Measurements from ENCODE around the gene PIAS3.
"Not testable (repeated sequence)": the region's sequence is repeated elsewhere in the genome, so short reads cannot be mapped to it uniquely, and the experiment has no call there.

Gene PIAS3

GRCh38 chr1:145871994-145872924 is 13.4 kb upstream of the PIAS3 start:
- DNase-seq = peak; percentile 42 to 61

GRCh38 chr1:145868232-145868631 is 9.4 kb upstream of the PIAS3 start:
- DNase-seq = no peak

- DNase-seq = no peak
These were observed 4.6 kb upstream of the PIAS3 start for GRCh38 chr1:145863282-145864018.

GRCh38 chr1:145859491-145860023 is 676 bp upstream of the PIAS3 start:
- peak; percentile 46 to 60 for DNase-seq

- DNase-seq = peak in 1 of 2 donors; percentile 63
These were observed 512 bp downstream of the PIAS3 start for GRCh38 chr1:145858238-145858900.

GRCh38 chr1:145857170-145857569 is 1.7 kb downstream of the PIAS3 start:
- no peak for DNase-seq

GRCh38 chr1:145855426-145855948 is 3.4 kb downstream of the PIAS3 start:
- DNase-seq = no peak

- no peak for DNase-seq
These were observed 9.3 kb downstream of the PIAS3 start for GRCh38 chr1:145849356-145850160.

GRCh38 chr1:145847827-145848226 is 11.1 kb downstream of the PIAS3 start:
- DNase-seq = no peak

GRCh38 chr1:145846201-145846612 is 12.7 kb downstream of the PIAS3 start:
- DNase-seq = peak in 1 of 2 donors; percentile 43

GRCh38 chr1:145845514-145846161 is 13.2 kb downstream of the PIAS3 start, which contains the start of gene NUDT17:
Gene NUDT17, plus strand, starts transcription at chr1:145845630. Its CDS starts 11 bp downstream, at chr1:145845641.
- DNase-seq = peak; percentile 58

GRCh38 chr1:145845144-145845513 is 13.8 kb downstream of the PIAS3 start:
- peak in 1 of 2 donors; percentile 72 for DNase-seq

GRCh38 chr1:145843031-145843430 is 15.8 kb downstream of the PIAS3 start:
- no peak for DNase-seq

- DNase-seq = no peak
These were observed 21.2 kb downstream of the PIAS3 start for GRCh38 chr1:145837656-145838055.

GRCh38 chr1:145830810-145831209 is 28.1 kb downstream of the PIAS3 start:
- DNase-seq = not testable (repeated sequence)

- DNase-seq = no peak
These were observed 30.4 kb downstream of the PIAS3 start for GRCh38 chr1:145828367-145829026.

- no peak for DNase-seq
These were observed 30.9 kb downstream of the PIAS3 start for GRCh38 chr1:145827966-145828365.

- DNase-seq = no peak
These were observed 32.9 kb downstream of the PIAS3 start for GRCh38 chr1:145826030-145826429.

GRCh38 chr1:145824499-145824842 is 34.4 kb downstream of the PIAS3 start:
- no peak for DNase-seq

GRCh38 chr1:145823565-145824498 is 35.0 kb downstream of the PIAS3 start, which contains the start of the genes POLR3C and RNF115:
Gene POLR3C, plus strand, starts transcription at chr1:145824200. Its CDS starts 1,577 bp downstream, at chr1:145825777.
Gene RNF115, minus strand, starts transcription at chr1:145824095. Its CDS starts 222 bp downstream, at chr1:145823873.
- peak; percentile 67 to 90 for DNase-seq

Data from bone marrow (tissue), 2 donors.